ENCODE results near the gene NCOA3. TPM values are rescaled to one million over a fixed set of nuclear protein-coding genes. Genes with fewer than 3 reads are reported as not detected.

Gene NCOA3
- total RNA-seq, 1 donor from 2014 or later: 37.3 TPM

GRCh38 chr20:47667086-47667485 is 165.4 kb downstream of the NCOA3 start:
- peaks cover 18% of the 10 kb centered on the region for H3K36me3 Mint-ChIP-seq
- peaks cover 24% of the 10 kb centered on the region for H3K4me1 Mint-ChIP-seq (ENCODE audit: unreplicated experiment)
- peaks cover 3% of the 10 kb centered on the region for H3K27me3 Mint-ChIP-seq
- DNase-seq (ENCODE audit: extremely low spot score, unreplicated experiment): no peak
- TF ChIP-seq CTCF (conservative IDR thresholded peaks at IDR 0.05): no peak
- no peaks in the 10 kb centered on the region for H3K9me3 Mint-ChIP-seq
- H3K4me3 Mint-ChIP-seq: no peak overlapping the region
- peak overlapping the region; percentile 44 for H3K27ac Mint-ChIP-seq

GRCh38 chr20:47667531-47668312 is 166.0 kb downstream of the NCOA3 start:
- Mint-ChIP-seq H3K27me3 (peaks cover 3% of the 10 kb centered on the region), H3K4me1 (ENCODE audit: unreplicated experiment) (peaks cover 24% of the 10 kb centered on the region), H3K27ac (peak overlapping the region; percentile 28), H3K9me3 (no peaks in the 10 kb centered on the region), H3K4me3 (no peak overlapping the region), H3K36me3 (peaks cover 18% of the 10 kb centered on the region)
- no peak for TF ChIP-seq CTCF (conservative IDR thresholded peaks at IDR 0.05)
- DNase-seq (ENCODE audit: extremely low spot score, unreplicated experiment): no peak

- no peak for TF ChIP-seq CTCF (conservative IDR thresholded peaks at IDR 0.05)
- H3K4me1 Mint-ChIP-seq (ENCODE audit: unreplicated experiment): peaks cover 24% of the 10 kb centered on the region
- no peaks in the 10 kb centered on the region for H3K9me3 Mint-ChIP-seq
- H3K27me3 Mint-ChIP-seq: peaks cover 3% of the 10 kb centered on the region
- no peak overlapping the region for H3K4me3 Mint-ChIP-seq
- peaks cover 23% of the 10 kb centered on the region for H3K36me3 Mint-ChIP-seq
- H3K27ac Mint-ChIP-seq: peak overlapping the region; percentile 50
- no peak for DNase-seq (ENCODE audit: extremely low spot score, unreplicated experiment)
These were observed 166.8 kb downstream of the NCOA3 start for GRCh38 chr20:47668313-47669151.

- no peak overlapping the region for H3K4me3 Mint-ChIP-seq
These were observed 167.4 kb downstream of the NCOA3 start for GRCh38 chr20:47669152-47669425.

GRCh38 chr20:47669489-47669888 is 167.8 kb downstream of the NCOA3 start:
- no peak overlapping the region for H3K4me3 Mint-ChIP-seq
- no peak for TF ChIP-seq CTCF (conservative IDR thresholded peaks at IDR 0.05)
- H3K4me1 Mint-ChIP-seq (ENCODE audit: unreplicated experiment): peaks cover 16% of the 10 kb centered on the region
- H3K27ac Mint-ChIP-seq: peak overlapping the region; percentile 40
- H3K9me3 Mint-ChIP-seq: no peaks in the 10 kb centered on the region
- H3K27me3 Mint-ChIP-seq: peaks cover 3% of the 10 kb centered on the region
- H3K36me3 Mint-ChIP-seq: peaks cover 23% of the 10 kb centered on the region
- DNase-seq (ENCODE audit: extremely low spot score, unreplicated experiment): no peak

More at GRCh38 chr20:47669152-47669425, 167.4 kb downstream of the NCOA3 start:
- TF ChIP-seq CTCF (conservative IDR thresholded peaks at IDR 0.05): no peak
- Mint-ChIP-seq H3K27ac (peak overlapping the region; percentile 50), H3K4me1 (ENCODE audit: unreplicated experiment) (peaks cover 18% of the 10 kb centered on the region), H3K9me3 (no peaks in the 10 kb centered on the region), H3K27me3 (peaks cover 3% of the 10 kb centered on the region), H3K36me3 (peaks cover 23% of the 10 kb centered on the region)
- no peak for DNase-seq (ENCODE audit: extremely low spot score, unreplicated experiment)

Data from type B pancreatic cell (in vitro differentiated cells).